ENCODE measurements around the gene SH2D4B.
A peak's percentile ranks its signal among the peaks of the same experiment; 100 is the strongest.

The SH2D4B gene

GRCh38 chr10:80520661-80521470 lies 16.8 kb upstream of the SH2D4B start:
- no peak for DNase-seq (ENCODE audit: low read depth in 1 of 2, low spot score in 1 of 2)
- no peak; the same call in 1 of the 2 replicates for TF ChIP-seq POLR2AphosphoS5 (IDR thresholded peaks at IDR 0.05; ENCODE audit: low read depth)
- no peak for TF ChIP-seq REST (IDR thresholded peaks at IDR 0.05; ENCODE audit: insufficient replicate concordance, low read depth)
- TF ChIP-seq, protein P1, sequence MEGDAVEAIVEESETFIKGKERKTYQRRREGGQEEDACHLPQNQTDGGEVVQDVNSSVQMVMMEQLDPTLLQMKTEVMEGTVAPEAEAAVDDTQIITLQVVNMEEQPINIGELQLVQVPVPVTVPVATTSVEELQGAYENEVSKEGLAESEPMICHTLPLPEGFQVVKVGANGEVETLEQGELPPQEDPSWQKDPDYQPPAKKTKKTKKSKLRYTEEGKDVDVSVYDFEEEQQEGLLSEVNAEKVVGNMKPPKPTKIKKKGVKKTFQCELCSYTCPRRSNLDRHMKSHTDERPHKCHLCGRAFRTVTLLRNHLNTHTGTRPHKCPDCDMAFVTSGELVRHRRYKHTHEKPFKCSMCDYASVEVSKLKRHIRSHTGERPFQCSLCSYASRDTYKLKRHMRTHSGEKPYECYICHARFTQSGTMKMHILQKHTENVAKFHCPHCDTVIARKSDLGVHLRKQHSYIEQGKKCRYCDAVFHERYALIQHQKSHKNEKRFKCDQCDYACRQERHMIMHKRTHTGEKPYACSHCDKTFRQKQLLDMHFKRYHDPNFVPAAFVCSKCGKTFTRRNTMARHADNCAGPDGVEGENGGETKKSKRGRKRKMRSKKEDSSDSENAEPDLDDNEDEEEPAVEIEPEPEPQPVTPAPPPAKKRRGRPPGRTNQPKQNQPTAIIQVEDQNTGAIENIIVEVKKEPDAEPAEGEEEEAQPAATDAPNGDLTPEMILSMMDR (IDR thresholded peaks at IDR 0.05; ENCODE audit: insufficient read depth, low read length), result no peak
- no peak overlapping the region for H3K4me3 ChIP-seq (replicated peaks; ENCODE audit: insufficient read depth, low read length)
- H3K27ac ChIP-seq (replicated peaks), result no peak overlapping the region
- H3K27me3 ChIP-seq (ENCODE audit: insufficient read depth, poor library complexity, severe bottlenecking), result no peaks in the 10 kb centered on the region

DNA sequence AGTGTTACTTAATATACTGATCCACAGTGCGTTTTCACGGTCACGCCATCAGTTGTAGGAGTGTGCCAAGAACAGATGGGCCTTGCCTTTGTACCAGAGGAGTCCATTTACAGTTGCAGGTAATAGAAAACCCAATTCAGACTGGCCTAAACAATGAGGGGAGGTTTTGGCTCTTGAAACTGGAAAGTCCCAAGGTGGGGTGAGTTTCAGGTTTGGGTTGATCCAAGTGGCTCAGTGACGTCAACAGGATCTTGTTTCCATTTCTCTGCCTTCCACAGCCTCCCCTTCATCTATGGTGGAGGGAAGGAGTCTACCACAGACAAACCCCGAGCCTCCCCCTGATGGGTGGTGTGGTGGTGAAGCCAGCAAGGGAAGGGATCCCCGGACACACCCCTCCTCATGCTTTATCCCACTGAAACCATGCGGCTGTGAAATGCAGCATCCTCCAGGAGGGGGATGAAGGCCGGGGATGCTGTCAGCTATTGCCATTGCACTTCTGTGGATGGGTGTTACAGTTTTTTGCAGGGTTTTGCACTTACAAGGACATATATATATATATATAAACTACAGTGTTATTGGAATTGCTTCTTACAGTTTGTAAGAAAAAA lies 14.8 kb upstream of the SH2D4B start:
- H3K27me3 ChIP-seq (ENCODE audit: insufficient read depth, poor library complexity, severe bottlenecking), result no peaks in the 10 kb centered on the region
- no peak overlapping the region for H3K4me3 ChIP-seq (replicated peaks; ENCODE audit: insufficient read depth, low read length)
- TF ChIP-seq POLR2AphosphoS5 (IDR thresholded peaks at IDR 0.05; ENCODE audit: low read depth), result peak; percentile 57; the same call in 1 of the 2 replicates
- TF ChIP-seq REST (IDR thresholded peaks at IDR 0.05; ENCODE audit: insufficient replicate concordance, low read depth), result no peak
- DNase-seq (ENCODE audit: low read depth in 1 of 2, low spot score in 1 of 2), result no peak
- H3K27ac ChIP-seq (replicated peaks), result no peak overlapping the region

GRCh38 chr10:80523773-80524172 lies 13.9 kb upstream of the SH2D4B start:
- no peak overlapping the region for H3K4me3 ChIP-seq (replicated peaks; ENCODE audit: insufficient read depth, low read length)
- TF ChIP-seq POLR2AphosphoS5 (IDR thresholded peaks at IDR 0.05; ENCODE audit: low read depth), result no peak
- TF ChIP-seq REST (IDR thresholded peaks at IDR 0.05; ENCODE audit: insufficient replicate concordance, low read depth), result no peak
- TF ChIP-seq, protein P1 (IDR thresholded peaks at IDR 0.05; ENCODE audit: insufficient read depth, low read length), result no peak
- TF ChIP-seq SPI1 (IDR thresholded peaks at IDR 0.05; ENCODE audit: borderline replicate concordance, low read depth), result no peak
- no peak for TF ChIP-seq GABPA (IDR thresholded peaks at IDR 0.05; ENCODE audit: low read depth)
- no peak overlapping the region for H3K27ac ChIP-seq (replicated peaks)
- no peaks in the 10 kb centered on the region for H3K27me3 ChIP-seq (ENCODE audit: insufficient read depth, poor library complexity, severe bottlenecking)
- peak in 1 of 2 experiments; percentile 24 for DNase-seq (ENCODE audit: low read depth in 1 of 2, low spot score in 1 of 2)

Data from HL-60 (cell line).